HEK293T (cell line): Measurements from ENCODE around the gene ADAMTS17.
"Not testable (repeated sequence)": the region's sequence is repeated elsewhere in the genome, so short reads cannot be mapped to it uniquely, and the experiment has no call there.

ENCODE experiments used
- CTCF ChIA-PET: fragments of 350-600 bp; formaldehyde crosslinking; extraction: SDS; loops from one replicate; lab custom pipeline; 2021; ENCODE audit warnings: antibody characterized with exemption, inconsistent platforms; lab: Yijun Ruan, JAX
- POLR2A ChIA-PET: fragments of 350-600 bp; formaldehyde crosslinking; extraction: SDS; loops from one replicate; lab custom pipeline; 2020; ENCODE audit warnings: antibody characterized with exemption, inconsistent platforms; lab: Yijun Ruan, JAX
- DNase-seq: peaks from one replicate; pipeline ENCODE4 v3.0.0; 2012; ENCODE audit warnings: mixed read lengths; ENCODE audit errors: extremely low spot score
- ARNT ChIP-seq: fragments of 450-650 bp; IDR thresholded peaks from 2 replicates; pipeline ENCODE4 v1.6.1; 2017; ENCODE audit warnings: mild to moderate bottlenecking
- BHLHE40 ChIP-seq: fragments of 450-650 bp; IDR thresholded peaks from 2 replicates; pipeline ENCODE4 v1.6.1; 2016; ENCODE audit warnings: mild to moderate bottlenecking, moderate library complexity, borderline replicate concordance
- CTBP1 ChIP-seq: fragments of 450-650 bp; IDR thresholded peaks from 2 replicates; pipeline ENCODE4 v1.6.1; 2016; ENCODE audit warnings: borderline replicate concordance
- ELF4 ChIP-seq: fragments of 450-650 bp; IDR thresholded peaks from 2 replicates; pipeline ENCODE4 v1.6.1; 2017; ENCODE audit warnings: antibody characterized with exemption
- FOXA1 ChIP-seq: fragments of 450-650 bp; IDR thresholded peaks from 2 replicates; pipeline ENCODE4 v1.6.1; 2016; ENCODE audit warnings: mild to moderate bottlenecking
- FOXK2 ChIP-seq: fragments of 450-650 bp; IDR thresholded peaks from 2 replicates; pipeline ENCODE4 v1.6.1; 2016; ENCODE audit warnings: mild to moderate bottlenecking
- FOXM1 ChIP-seq: fragments of 450-650 bp; IDR thresholded peaks from 2 replicates; pipeline ENCODE4 v1.6.1; 2017; ENCODE audit warnings: mild to moderate bottlenecking, borderline replicate concordance
- HDGF ChIP-seq: fragments of 450-650 bp; IDR thresholded peaks from 2 replicates; pipeline ENCODE4 v1.6.1; 2017; ENCODE audit warnings: antibody characterized with exemption, borderline replicate concordance
- L3MBTL2 ChIP-seq: fragments of 450-650 bp; conservative IDR thresholded peaks from 2 replicates; pipeline ENCODE4 v1.6.1; 2016; ENCODE audit warnings: mild to moderate bottlenecking
- LEF1 ChIP-seq: fragments of 450-650 bp; IDR thresholded peaks from 2 replicates; pipeline ENCODE4 v1.6.1; 2017; ENCODE audit warnings: mild to moderate bottlenecking, borderline replicate concordance
- NFRKB ChIP-seq: fragments of 450-650 bp; IDR thresholded peaks from 2 replicates; pipeline ENCODE4 v1.6.1; 2016; ENCODE audit warnings: mild to moderate bottlenecking, moderate library complexity
- PKNOX1 ChIP-seq: fragments of 450-650 bp; IDR thresholded peaks from 2 replicates; pipeline ENCODE4 v1.6.1; 2016
- SP1 ChIP-seq: fragments of 450-650 bp; IDR thresholded peaks from 2 replicates; pipeline ENCODE4 v1.6.1; 2017
- SUZ12 ChIP-seq: fragments of 450-650 bp; IDR thresholded peaks from 2 replicates; pipeline ENCODE4 v1.6.1; 2016; ENCODE audit warnings: mild to moderate bottlenecking
- TARDBP ChIP-seq: fragments of 450-650 bp; IDR thresholded peaks from 2 replicates; pipeline ENCODE4 v1.6.1; 2016
- ZNF384 ChIP-seq: fragments of 450-650 bp; IDR thresholded peaks from 2 replicates; pipeline ENCODE4 v1.6.1; 2016

Gene ADAMTS17

GRCh38 chr15:100078511-100079220 is 263.1 kb downstream of the ADAMTS17 start:
- ChIA-PET POLR2A (no interaction called here), CTCF (no interaction called here)
- DNase-seq = no peak
- no peak for TF ChIP-seq PKNOX1
- TF ChIP-seq HDGF = no peak

GRCh38 chr15:100075229-100075628 is 266.5 kb downstream of the ADAMTS17 start:
- DNase-seq = no peak
- POLR2A ChIA-PET = no interaction called here
- CTCF ChIA-PET = no interaction called here

GRCh38 chr15:100073982-100074381 is 267.8 kb downstream of the ADAMTS17 start:
- DNase-seq = no peak
- no peak for TF ChIP-seq ELF4
- no peak for TF ChIP-seq ARNT
- TF ChIP-seq FOXA1 = no peak
- TF ChIP-seq L3MBTL2 = no peak
- TF ChIP-seq SP1 = no peak
- no peak for TF ChIP-seq HDGF
- TF ChIP-seq BHLHE40 = no peak
- TF ChIP-seq CTBP1 = no peak
- TF ChIP-seq NFRKB = no peak
- TF ChIP-seq FOXM1 = no peak
- CTCF ChIA-PET = no interaction called here
- POLR2A ChIA-PET = no interaction called here

More at GRCh38 chr15:100075229-100075628, 266.5 kb downstream of the ADAMTS17 start:
- TF ChIP-seq FOXK2 (no peak), ELF4 (no peak), ARNT (no peak), NFRKB (no peak), CTBP1 (no peak), FOXA1 (no peak), LEF1 (no peak), TARDBP (no peak), FOXM1 (no peak), SUZ12 (no peak), BHLHE40 (no peak), SP1 (no peak), ZNF384 (no peak), L3MBTL2 (no peak)

GRCh38 chr15:100066521-100067280 is 275.1 kb downstream of the ADAMTS17 start:
- POLR2A ChIA-PET, DNase-seq, CTCF ChIA-PET: not testable (repeated sequence)

GRCh38 chr15:100061944-100062343 is 279.8 kb downstream of the ADAMTS17 start:
- ChIA-PET POLR2A (interaction anchor here (0.7 kb wide), 1 partner anchor 1779 kb away, joined by 4 read pairs; no protein-coding TSS in a partner anchor), CTCF (interaction anchor here (1.5 kb wide), 1 partner anchor 277 kb away, joined by 3 read pairs; no protein-coding TSS in a partner anchor)
- DNase-seq = no peak
- no peak for TF ChIP-seq FOXK2
- TF ChIP-seq FOXA1 = no peak
- no peak for TF ChIP-seq SP1
- TF ChIP-seq L3MBTL2 = no peak
- TF ChIP-seq SUZ12 = no peak
- TF ChIP-seq HDGF = no peak
- TF ChIP-seq TARDBP = no peak
- no peak for TF ChIP-seq ZNF384
- no peak for TF ChIP-seq NFRKB
- no peak for TF ChIP-seq ELF4
- no peak for TF ChIP-seq BHLHE40
- no peak for TF ChIP-seq ARNT

GRCh38 chr15:100060276-100060926 is 281.4 kb downstream of the ADAMTS17 start:
- POLR2A ChIA-PET = no interaction called here
- TF ChIP-seq FOXA1 (no peak), ELF4 (no peak), CTBP1 (no peak), LEF1 (no peak), SUZ12 (no peak), SP1 (no peak), PKNOX1 (no peak), ZNF384 (no peak), NFRKB (no peak), TARDBP (no peak), BHLHE40 (no peak), L3MBTL2 (no peak), ARNT (no peak), FOXK2 (no peak), FOXM1 (no peak)
- no peak for DNase-seq
- CTCF ChIA-PET = no interaction called here
